H1 (cell line): Measurements from ENCODE around the gene DCTN5. TPM values are rescaled to one million over a fixed set of nuclear protein-coding genes. Genes with fewer than 3 reads are reported as not detected.

ENCODE experiments used
- CTCF ChIA-PET: fragments of 300-600 bp; sonication (Branson Sonifier 250); formaldehyde crosslinking; loops from one replicate; lab custom pipeline; 2021; ENCODE audit not compliant: partially characterized antibody; lab: Charles Lee
- POLR2A ChIA-PET: fragments of 300-600 bp; sonication (Branson Sonifier 250); formaldehyde crosslinking; loops from one replicate; lab custom pipeline; 2021; ENCODE audit warnings: inconsistent platforms; ENCODE audit not compliant: partially characterized antibody; lab: Charles Lee
- DNase-seq, 2 experiments: peaks; one replicate each; pipeline versions ENCODE4 v3.0.0 to v3.0.0-alpha.2; 2010 to 2022; ENCODE audit warnings: low spot score in 2 of 2, low read depth in 1 of 2, mixed read lengths in 1 of 2
- FAIRE-seq: peaks from 2 replicates; lab custom pipeline; 2011; peaks lifted over from hg19 to GRCh38; lab: Jason Lieb, UNC
- H2AFZ ChIP-seq: 2 replicates; pipeline ENCODE4 v1.8.1; 2012; ENCODE audit warnings: low read length, inconsistent platforms
- H2AK5ac ChIP-seq: 2 replicates; pipeline ENCODE4 v1.6.1; 2013; ENCODE audit warnings: low read depth, low read length
- H2BK120ac ChIP-seq: replicated peaks from 2 replicates; pipeline ENCODE3; 2013; ENCODE audit warnings: low read depth, low read length, inconsistent platforms
- H2BK12ac ChIP-seq: 2 replicates; pipeline ENCODE4 v1.6.1; 2013; ENCODE audit warnings: low read depth, low read length
- H2BK15ac ChIP-seq: 2 replicates; pipeline ENCODE4 v1.6.1; 2013; ENCODE audit warnings: low read length
- H2BK20ac ChIP-seq: 2 replicates; pipeline ENCODE4 v1.6.1; 2013; ENCODE audit warnings: low read length
- H2BK5ac ChIP-seq: 2 replicates; pipeline ENCODE4 v1.6.1; 2013; ENCODE audit warnings: low read depth, low read length
- H3K14ac ChIP-seq: 2 replicates; pipeline ENCODE4 v1.6.1; 2013; ENCODE audit warnings: inconsistent platforms; ENCODE audit not compliant: insufficient read length
- H3K18ac ChIP-seq: 2 replicates; pipeline ENCODE4 v1.6.1; 2013; ENCODE audit warnings: low read length; ENCODE audit errors: extremely low read depth
- H3K23ac ChIP-seq: 2 replicates; pipeline ENCODE4 v1.6.1; 2013; ENCODE audit warnings: inconsistent platforms; ENCODE audit not compliant: insufficient read length
- H3K23me2 ChIP-seq: 2 replicates; pipeline ENCODE4 v1.6.1; 2013; ENCODE audit warnings: low read depth, low read length
- H3K27ac ChIP-seq: 2 replicates; pipeline ENCODE4 v1.6.1; 2011; ENCODE audit warnings: low read depth, low read length, inconsistent platforms
- H3K27me3 ChIP-seq, 4 experiments: replicated peaks in 1 of 4; 1 replicate in 1 of 4; 2 replicates in 3 of 4; pipeline versions ENCODE4 v1.6.1 to v1.8.1; 2011 to 2013; ENCODE audit warnings: low read length in 3 of 4, mild to moderate bottlenecking in 3 of 4, inconsistent platforms in 2 of 4, mixed read lengths in 2 of 4, moderate library complexity in 1 of 4; ENCODE audit not compliant: control insufficient read depth in 3 of 4, insufficient read depth in 3 of 4; ENCODE audit errors: extremely low read depth in 1 of 4
- H3K36me3 ChIP-seq, 4 experiments: 2 replicates each; pipeline versions ENCODE4 v1.6.1 to v1.8.1; 2011 to 2013; ENCODE audit warnings: mild to moderate bottlenecking in 4 of 4, low read length in 3 of 4, moderate library complexity in 2 of 4, control low read depth in 1 of 4, inconsistent platforms in 1 of 4; ENCODE audit not compliant: insufficient read depth in 4 of 4, control insufficient read depth in 2 of 4
- H3K4ac ChIP-seq: replicated peaks from 2 replicates; pipeline ENCODE3; 2013; ENCODE audit warnings: low read length, low read depth, mixed read lengths, inconsistent platforms; ENCODE audit not compliant: insufficient read length
- H3K4me1 ChIP-seq, 4 experiments: replicated peaks in 1 of 4; 1 replicate in 1 of 4; 2 replicates in 3 of 4; pipeline versions ENCODE4 v1.6.1 to v1.8.1; 2011 to 2013; ENCODE audit warnings: low read length in 3 of 4, inconsistent platforms in 2 of 4, mixed read lengths in 1 of 4; ENCODE audit not compliant: insufficient read depth in 4 of 4, control insufficient read depth in 3 of 4
- H3K4me2 ChIP-seq, 2 experiments: 2 replicates each; pipeline versions ENCODE4 v1.6.1 to v1.8.1; 2011 to 2013; ENCODE audit warnings: low read depth in 2 of 2, low read length in 2 of 2, control low read depth in 1 of 2, inconsistent platforms in 1 of 2, mild to moderate bottlenecking in 1 of 2; ENCODE audit not compliant: insufficient read depth in 1 of 2
- H3K4me3 ChIP-seq, 4 experiments: fragments of 200-600, 300-600 bp in 1 of 4; sonication (generic), shearing (Covaris generic), sonication (Bioruptor Twin) in 1 of 4; 2 replicates each; pipeline versions ENCODE4 v1.5.1 to v1.8.1; 2011 to 2016; ENCODE audit warnings: low read length in 4 of 4, low read depth in 3 of 4, control low read depth in 2 of 4, inconsistent platforms in 2 of 4, mild to moderate bottlenecking in 2 of 4, mixed read lengths in 1 of 4, moderate library complexity in 1 of 4; ENCODE audit not compliant: insufficient read depth in 2 of 4; ENCODE audit errors: extremely low read depth in 1 of 4
- H3K56ac ChIP-seq: replicated peaks from 2 replicates; pipeline ENCODE3; 2013; ENCODE audit warnings: low read depth, mild to moderate bottlenecking, mixed read lengths, low read length, inconsistent platforms; ENCODE audit not compliant: insufficient read length
- H3K79me1 ChIP-seq: 2 replicates; pipeline ENCODE4 v1.6.1; 2013; ENCODE audit warnings: low read depth, low read length, control low read depth
- H3K79me2 ChIP-seq, 2 experiments: 2 replicates each; pipeline versions ENCODE4 v1.6.1 to v1.8.1; 2012 to 2013; ENCODE audit warnings: low read length in 2 of 2, mild to moderate bottlenecking in 2 of 2, inconsistent platforms in 1 of 2; ENCODE audit not compliant: insufficient read depth in 2 of 2, control insufficient read depth in 1 of 2
- H3K9ac ChIP-seq, 4 experiments: replicated peaks in 1 of 4; 1 replicate in 1 of 4; 2 replicates in 3 of 4; pipeline versions ENCODE4 v1.6.1 to v1.8.1; 2011 to 2013; ENCODE audit warnings: low read depth in 3 of 4, low read length in 3 of 4, control low read depth in 2 of 4, mild to moderate bottlenecking in 2 of 4, moderate library complexity in 2 of 4, inconsistent platforms in 1 of 4; ENCODE audit errors: extremely low read depth in 1 of 4
- H3K9me3 ChIP-seq, 2 experiments: 2 replicates each; pipeline versions ENCODE4 v1.6.1 to v1.8.1; 2012 to 2013; ENCODE audit warnings: mild to moderate bottlenecking in 2 of 2, moderate library complexity in 2 of 2, control low read depth in 1 of 2, inconsistent platforms in 1 of 2, low read depth in 1 of 2, low read length in 1 of 2, mixed read lengths in 1 of 2; ENCODE audit not compliant: insufficient read depth in 2 of 2
- H4K20me1 ChIP-seq, 2 experiments: replicated peaks in 1 of 2; 2 replicates each; pipeline versions ENCODE3 to v1.8.1; 2011 to 2013; ENCODE audit warnings: inconsistent platforms in 2 of 2, low read length in 2 of 2, mild to moderate bottlenecking in 1 of 2; ENCODE audit not compliant: insufficient read depth in 2 of 2, control insufficient read depth in 1 of 2
- H4K5ac ChIP-seq: 2 replicates; pipeline ENCODE4 v1.6.1; 2013; ENCODE audit warnings: low read length, low read depth, mixed read lengths, inconsistent platforms; ENCODE audit not compliant: insufficient read length
- H4K8ac ChIP-seq: 2 replicates; pipeline ENCODE4 v1.8.0; 2013; ENCODE audit warnings: mild to moderate bottlenecking, moderate library complexity, low read length, inconsistent platforms; ENCODE audit not compliant: insufficient read depth; ENCODE audit errors: extremely low read depth
- H4K91ac ChIP-seq: replicated peaks from 2 replicates; pipeline ENCODE3; 2013; ENCODE audit warnings: low read length, mixed read lengths, inconsistent platforms; ENCODE audit not compliant: insufficient read length
- CEBPB ChIP-seq: IDR thresholded peaks from 2 replicates; pipeline ENCODE4 v1.6.1; 2012; ENCODE audit warnings: low read depth, low read length
- GABPA ChIP-seq: IDR thresholded peaks from 2 replicates; pipeline ENCODE4 v1.6.1; 2011; ENCODE audit warnings: mild to moderate bottlenecking, low read length, moderate library complexity, borderline replicate concordance; ENCODE audit not compliant: insufficient read depth
- MAFK ChIP-seq: IDR thresholded peaks from 2 replicates; pipeline ENCODE4 v1.6.1; 2012; ENCODE audit warnings: low read depth, mild to moderate bottlenecking, improper control_type of control experiment, low read length
- MAX ChIP-seq: IDR thresholded peaks from 2 replicates; pipeline ENCODE4 v1.6.1; 2012; ENCODE audit warnings: inconsistent platforms
- POLR2A ChIP-seq, 2 experiments: IDR thresholded peaks; 1 replicate in 1 of 2; 2 replicates in 1 of 2; pipeline ENCODE4 v1.6.1; 2011; ENCODE audit warnings: low read depth in 2 of 2, low read length in 2 of 2, mild to moderate bottlenecking in 2 of 2; ENCODE audit errors: control extremely low read depth in 1 of 2
- POU5F1 ChIP-seq: IDR thresholded peaks from 2 replicates; pipeline ENCODE4 v1.6.1; 2011; ENCODE audit warnings: low read depth, mild to moderate bottlenecking, low read length, moderate library complexity
- SAP30 ChIP-seq: fragments of 300-600 bp; sonication (generic); IDR thresholded peaks from 2 replicates; pipeline ENCODE4 v1.7.1; 2012; ENCODE audit warnings: low read length, moderate library complexity, mild to moderate bottlenecking, inconsistent platforms; ENCODE audit not compliant: insufficient read depth, insufficient replicate concordance
- SRF ChIP-seq: IDR thresholded peaks from 2 replicates; pipeline ENCODE4 v1.6.1; 2011; ENCODE audit warnings: mild to moderate bottlenecking, low read depth, low read length, moderate library complexity
- SUZ12 ChIP-seq: fragments of 200-600 bp; sonication (generic); IDR thresholded peaks from 2 replicates; pipeline ENCODE4 v1.6.1; 2012; ENCODE audit warnings: mild to moderate bottlenecking, inconsistent platforms, low read length, moderate library complexity, mixed read lengths
- TCF12 ChIP-seq: IDR thresholded peaks from 2 replicates; pipeline ENCODE4 v1.6.1; 2011; ENCODE audit warnings: low read depth, mild to moderate bottlenecking, low read length
- YY1 ChIP-seq: IDR thresholded peaks from 2 replicates; pipeline ENCODE4 v1.6.1; 2011; ENCODE audit warnings: low read depth, mild to moderate bottlenecking, low read length
- WGBS, 2 experiments: shearing (Covaris generic) in 1 of 2; methylation state at CpG; one replicate each; pipeline versions ENCODE4 v1.1.6 to v1.1.7; 2013 to 2015; ENCODE audit warnings: low lambda C conversion rate in 2 of 2, mixed read lengths in 2 of 2, inconsistent platforms in 1 of 2, low coverage in 1 of 2, missing lambda C conversion rate in 1 of 2; ENCODE audit not compliant: insufficient replicate concordance in 2 of 2, insufficient coverage in 1 of 2, insufficient read length in 1 of 2; ENCODE audit errors: extremely low coverage in 1 of 2, missing lambda C conversion rate in 1 of 2; 5-methylcytosine and 5-hydroxymethylcytosine counted together
- polyA plus RNA-seq, 7 experiments: library from polyadenylated mRNA; depleted of rRNA in 3 of 7; stranded (reverse) in 5 of 7; unstranded in 2 of 7; fragments of >200 nt in 5 of 7; fragments of 200-250 nt in 2 of 7; gene quantifications; 1 replicate in 5 of 7; 2 replicates in 1 of 7; 4 replicates in 1 of 7; pipeline versions ENCODE4 v1.2.1 to v1.2.3, GENCODE V29; 2011 to 2013; ENCODE audit warnings: missing spikeins in 2 of 7, mixed read lengths in 2 of 7
- total RNA-seq: library from RNA; stranded (reverse); fragmentation: NEBNext Ultra II Directional; extraction: Animal tissue kit (Norgen Biotek cat#: 25700); gene quantifications from 2 replicates; pipeline ENCODE4 v1.2.1, GENCODE V29; 2021
- TF ChIP-seq, protein P1 (sequence below), 3 experiments: IDR thresholded peaks; 1 replicate in 2 of 3; 2 replicates in 1 of 3; pipeline versions ENCODE4 v1.5.1 to v1.6.1; 2011; ENCODE audit warnings: low read length in 3 of 3, mild to moderate bottlenecking in 3 of 3, inconsistent platforms in 2 of 3, low read depth in 1 of 3, moderate library complexity in 1 of 3; ENCODE audit not compliant: insufficient read depth in 1 of 3; ENCODE audit errors: control extremely low read depth in 1 of 3

DCTN5 gene
- total and polyA plus RNA-seq, 2 of the 8 experiments (the other 6 are each of a cell fraction or from before 2014, with no cell fraction given) = 36.0 to 74.0 TPM

DNA sequence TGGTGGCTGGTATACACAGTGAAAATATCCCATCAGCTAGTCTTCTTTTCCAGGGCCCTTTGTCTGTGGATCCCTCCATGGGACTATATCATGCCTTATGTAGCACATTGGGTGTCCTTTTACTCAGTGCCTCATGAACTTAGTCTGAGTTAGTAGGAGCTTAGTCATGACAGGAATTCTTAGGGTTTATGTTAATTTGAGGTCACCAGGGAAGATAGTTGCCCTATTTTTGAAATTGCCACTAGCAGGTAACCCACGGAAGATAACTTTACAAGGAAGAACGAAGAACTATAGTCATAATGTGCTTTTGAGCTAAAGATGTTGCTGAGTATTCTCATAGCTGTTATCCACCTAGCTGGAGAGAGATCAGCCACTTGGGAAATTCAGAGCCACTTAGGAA lies 22.7 kb downstream of the DCTN5 start:
- no peak overlapping the region for H3K18ac ChIP-seq
- no peak overlapping the region for H4K91ac ChIP-seq
- no peaks in the 10 kb centered on the region for H3K27me3 ChIP-seq
- H3K4me3 ChIP-seq = no peak overlapping the region
- no peak for FAIRE-seq
- H3K4me1 ChIP-seq = no peaks in the 10 kb centered on the region
- H2BK20ac ChIP-seq = no peak overlapping the region
- H3K9me3 ChIP-seq = no peaks in the 10 kb centered on the region
- no peaks in the 10 kb centered on the region for H3K23me2 ChIP-seq
- H3K14ac ChIP-seq = no peak overlapping the region
- H3K79me1 ChIP-seq = no peaks in the 10 kb centered on the region
- H2AFZ ChIP-seq = no peak overlapping the region
- H3K79me2 ChIP-seq = no peaks in the 10 kb centered on the region
- H2BK12ac ChIP-seq = no peak overlapping the region
- H3K36me3 ChIP-seq = peaks cover 25 to 86% (median 69%) of the 10 kb centered on the region in 4 experiments
- no peak overlapping the region for H3K9ac ChIP-seq
- no peak overlapping the region for H2BK120ac ChIP-seq
- no peak overlapping the region for H2BK15ac ChIP-seq
- no peak overlapping the region for H3K27ac ChIP-seq
- H4K5ac ChIP-seq = no peak overlapping the region
- POLR2A ChIA-PET = interaction anchor here (0.7 to 2.2 kb wide), 6 partner anchors 13 to 120 kb away, joined by 3 to 9 read pairs (median 4); partner anchors contain the start of genes EARS2, PLK1 and UBFD1
- H2AK5ac ChIP-seq = no peak overlapping the region
- no peak overlapping the region for H3K4me2 ChIP-seq
- CTCF ChIA-PET = interaction anchor here (1.5 kb wide), 1 partner anchor 9 kb away, joined by 5 read pairs; no protein-coding TSS in a partner anchor
- 90% methylated on average over 2 of the region's 2 CpGs; no CpG with 5 or more reads in 1 of the 2 experiments for WGBS, 2 experiments
- DNase-seq = no peak
- H4K20me1 ChIP-seq = peaks cover 2 to 3% of the 10 kb centered on the region in 2 experiments
- H3K23ac ChIP-seq = no peak overlapping the region
- H4K8ac ChIP-seq = no peak overlapping the region
- no peak overlapping the region for H2BK5ac ChIP-seq
- no peak overlapping the region for H3K56ac ChIP-seq
- no peak overlapping the region for H3K4ac ChIP-seq
- TF ChIP-seq POU5F1 (no peak), SRF (no peak), CEBPB (no peak), POLR2A (IDR thresholded peaks at IDR 0.05; ENCODE audit: control extremely low read depth in 1 of 2, low read depth in 2 of 2, low read length in 2 of 2) (no peak), YY1 (no peak), MAX (no peak), GABPA (no peak), TCF12 (no peak), SAP30 (no peak), SUZ12 (no peak), MAFK (no peak)
- TF ChIP-seq, protein P1, sequence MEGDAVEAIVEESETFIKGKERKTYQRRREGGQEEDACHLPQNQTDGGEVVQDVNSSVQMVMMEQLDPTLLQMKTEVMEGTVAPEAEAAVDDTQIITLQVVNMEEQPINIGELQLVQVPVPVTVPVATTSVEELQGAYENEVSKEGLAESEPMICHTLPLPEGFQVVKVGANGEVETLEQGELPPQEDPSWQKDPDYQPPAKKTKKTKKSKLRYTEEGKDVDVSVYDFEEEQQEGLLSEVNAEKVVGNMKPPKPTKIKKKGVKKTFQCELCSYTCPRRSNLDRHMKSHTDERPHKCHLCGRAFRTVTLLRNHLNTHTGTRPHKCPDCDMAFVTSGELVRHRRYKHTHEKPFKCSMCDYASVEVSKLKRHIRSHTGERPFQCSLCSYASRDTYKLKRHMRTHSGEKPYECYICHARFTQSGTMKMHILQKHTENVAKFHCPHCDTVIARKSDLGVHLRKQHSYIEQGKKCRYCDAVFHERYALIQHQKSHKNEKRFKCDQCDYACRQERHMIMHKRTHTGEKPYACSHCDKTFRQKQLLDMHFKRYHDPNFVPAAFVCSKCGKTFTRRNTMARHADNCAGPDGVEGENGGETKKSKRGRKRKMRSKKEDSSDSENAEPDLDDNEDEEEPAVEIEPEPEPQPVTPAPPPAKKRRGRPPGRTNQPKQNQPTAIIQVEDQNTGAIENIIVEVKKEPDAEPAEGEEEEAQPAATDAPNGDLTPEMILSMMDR (IDR thresholded peaks at IDR 0.05; ENCODE audit: control extremely low read depth in 1 of 3, insufficient read depth in 1 of 3, low read depth in 1 of 3, low read length in 3 of 3) = no peak
